ENCODE results near the gene KMT2B.

The KMT2B gene

DNA sequence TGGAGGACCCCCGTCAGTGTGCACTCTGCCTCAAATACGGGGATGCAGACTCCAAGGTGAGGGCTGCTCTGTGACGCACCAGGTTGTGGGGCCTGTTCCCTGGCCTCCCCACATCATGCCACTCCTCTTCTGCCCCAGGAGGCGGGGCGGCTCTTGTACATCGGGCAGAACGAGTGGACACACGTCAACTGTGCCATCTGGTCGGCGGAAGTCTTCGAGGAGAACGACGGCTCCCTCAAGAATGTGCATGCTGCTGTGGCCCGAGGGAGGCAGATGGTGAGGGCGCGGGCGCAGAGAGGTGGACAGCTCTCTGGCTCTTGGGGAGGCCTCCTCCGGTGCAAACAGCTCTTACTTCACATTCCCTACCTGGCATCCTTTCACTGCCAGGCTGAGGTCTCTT is 11.2 kb downstream of the KMT2B start:
- DNase-seq, result no peak

DNA sequence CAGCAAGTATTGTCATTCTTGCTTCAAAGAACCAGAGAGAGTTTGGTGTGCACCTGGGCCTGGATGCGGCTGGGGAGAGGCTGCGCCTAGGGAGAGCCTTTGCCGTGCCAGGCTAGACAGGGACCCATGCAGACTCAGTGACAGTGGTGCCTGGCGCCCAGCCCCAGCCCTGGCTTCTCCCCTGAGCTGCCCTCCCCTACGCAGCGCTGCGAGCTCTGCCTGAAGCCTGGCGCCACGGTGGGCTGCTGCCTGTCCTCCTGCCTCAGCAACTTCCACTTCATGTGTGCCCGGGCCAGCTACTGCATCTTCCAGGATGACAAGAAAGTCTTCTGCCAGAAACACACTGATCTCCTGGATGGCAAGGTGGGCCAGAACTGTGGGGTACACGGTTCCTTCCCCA is 12.0 kb downstream of the KMT2B start:
- no peak for DNase-seq

DNA sequence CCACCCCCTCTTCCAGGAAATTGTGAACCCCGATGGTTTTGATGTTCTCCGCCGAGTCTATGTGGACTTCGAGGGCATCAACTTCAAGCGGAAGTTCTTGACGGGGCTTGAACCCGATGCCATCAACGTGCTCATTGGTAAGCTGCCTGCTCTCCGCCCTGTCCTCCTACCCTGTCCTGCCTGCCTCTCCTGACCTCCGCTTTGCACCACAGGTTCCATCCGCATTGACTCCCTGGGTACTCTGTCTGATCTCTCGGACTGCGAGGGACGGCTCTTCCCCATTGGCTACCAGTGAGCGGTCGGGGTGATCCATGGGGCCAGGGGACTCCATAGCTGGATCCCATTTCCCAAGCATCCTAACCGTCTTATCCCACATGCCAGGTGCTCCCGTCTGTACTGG is 12.5 kb downstream of the KMT2B start:
- no peak for DNase-seq

DNA sequence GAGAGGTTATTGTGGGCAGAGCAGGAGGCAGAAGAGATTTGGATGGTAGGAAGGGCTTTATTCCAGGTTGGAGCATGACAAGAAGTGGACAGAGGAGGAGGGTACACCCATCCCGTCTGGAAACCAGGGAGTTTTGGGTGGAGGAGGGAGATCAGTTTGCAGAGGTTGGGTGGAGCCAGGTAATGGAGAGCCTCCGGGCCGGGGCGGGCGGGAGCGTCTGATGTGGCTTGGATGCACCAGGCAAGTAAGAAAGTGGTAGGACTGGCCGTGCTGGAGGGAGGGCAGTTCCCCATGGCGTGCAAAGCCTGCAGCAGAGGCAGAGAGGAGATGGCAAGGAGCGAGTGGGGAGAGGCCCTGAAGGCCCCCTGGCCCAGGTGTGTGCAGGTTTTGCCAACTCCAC is 13.6 kb downstream of the KMT2B start:
- DNase-seq, result no peak

DNA sequence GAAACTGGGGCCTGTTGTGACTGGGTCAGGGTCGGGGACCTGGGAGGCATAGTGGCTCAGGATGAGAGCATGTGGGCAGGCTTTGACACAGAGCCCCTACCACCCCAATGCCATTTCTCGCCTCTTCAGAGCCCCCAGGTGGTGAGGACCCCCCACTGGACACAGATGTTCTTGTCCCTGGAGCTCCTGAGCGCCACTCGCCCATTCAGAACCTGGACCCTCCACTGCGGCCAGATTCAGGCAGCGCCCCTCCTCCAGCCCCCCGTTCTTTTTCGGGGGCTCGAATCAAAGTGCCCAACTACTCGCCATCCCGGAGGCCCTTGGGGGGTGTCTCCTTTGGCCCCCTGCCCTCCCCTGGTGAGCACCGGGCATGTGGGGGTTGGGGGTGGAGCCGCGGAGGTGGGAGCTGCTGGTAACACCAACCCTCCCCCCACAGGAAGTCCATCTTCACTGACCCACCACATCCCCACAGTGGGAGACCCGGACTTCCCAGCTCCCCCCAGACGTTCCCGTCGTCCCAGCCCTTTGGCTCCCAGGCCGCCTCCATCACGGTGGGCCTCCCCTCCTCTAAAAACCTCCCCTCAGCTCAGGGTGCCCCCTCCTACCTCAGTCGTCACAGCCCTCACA is 14.1 kb downstream of the KMT2B start:
- no peak for DNase-seq

DNA sequence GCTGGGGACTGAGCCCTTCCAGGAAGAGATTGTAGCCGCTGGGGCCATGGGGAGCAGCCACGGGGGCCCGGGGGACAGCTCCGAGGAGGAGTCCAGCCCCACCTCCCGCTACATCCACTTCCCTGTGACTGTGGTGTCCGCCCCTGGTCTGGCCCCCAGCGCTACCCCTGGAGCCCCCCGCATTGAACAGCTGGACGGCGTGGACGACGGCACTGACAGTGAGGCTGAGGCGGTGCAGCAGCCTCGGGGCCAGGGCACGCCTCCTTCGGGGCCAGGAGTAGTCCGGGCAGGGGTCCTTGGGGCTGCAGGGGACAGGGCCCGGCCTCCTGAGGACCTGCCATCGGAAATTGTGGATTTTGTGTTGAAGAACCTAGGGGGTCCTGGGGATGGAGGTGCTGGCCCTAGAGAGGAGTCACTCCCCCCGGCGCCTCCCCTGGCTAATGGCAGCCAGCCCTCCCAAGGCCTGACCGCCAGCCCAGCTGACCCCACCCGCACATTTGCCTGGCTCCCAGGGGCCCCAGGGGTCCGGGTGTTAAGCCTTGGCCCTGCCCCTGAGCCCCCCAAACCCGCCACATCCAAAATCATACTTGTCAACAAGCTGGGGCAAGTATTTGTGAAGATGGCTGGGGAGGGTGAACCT is 14.9 kb downstream of the KMT2B start:
- no peak for DNase-seq

DNA sequence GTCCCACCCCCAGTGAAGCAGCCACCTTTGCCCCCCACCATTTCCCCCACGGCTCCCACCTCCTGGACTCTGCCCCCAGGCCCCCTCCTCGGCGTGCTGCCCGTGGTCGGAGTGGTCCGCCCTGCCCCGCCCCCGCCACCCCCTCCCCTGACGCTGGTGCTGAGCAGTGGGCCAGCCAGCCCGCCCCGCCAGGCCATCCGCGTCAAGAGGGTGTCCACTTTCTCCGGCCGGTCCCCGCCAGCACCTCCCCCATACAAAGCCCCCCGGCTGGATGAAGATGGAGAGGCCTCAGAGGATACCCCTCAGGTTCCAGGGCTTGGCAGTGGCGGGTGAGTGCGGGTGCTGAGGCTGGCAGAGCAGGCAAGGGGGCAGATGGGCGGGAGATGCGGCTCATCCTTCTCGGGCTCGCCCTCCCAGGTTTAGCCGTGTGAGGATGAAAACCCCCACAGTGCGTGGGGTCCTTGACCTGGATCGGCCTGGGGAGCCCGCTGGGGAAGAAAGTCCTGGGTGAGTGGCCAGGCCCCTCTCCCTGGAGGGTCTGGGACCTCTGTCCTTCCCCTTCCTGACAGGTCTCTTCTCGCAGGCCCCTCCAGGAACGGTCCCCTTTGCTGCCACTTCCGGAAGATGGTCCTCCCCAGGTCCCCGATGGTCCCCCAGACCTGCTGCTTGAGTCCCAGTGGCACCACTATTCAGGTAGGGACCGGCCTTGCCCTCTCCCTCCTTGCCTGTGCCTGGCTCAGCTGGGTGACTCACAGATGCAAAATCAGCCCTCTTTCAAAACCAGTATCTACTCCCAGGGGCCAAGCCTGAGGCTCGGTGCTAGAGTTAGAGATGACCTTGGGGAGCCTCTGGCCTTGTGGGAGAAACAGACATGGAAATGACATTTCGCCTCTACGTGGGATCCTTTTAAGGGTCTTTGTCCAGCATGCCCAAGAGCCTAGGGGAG is 15.7 kb downstream of the KMT2B start:
- no peak for DNase-seq

DNA sequence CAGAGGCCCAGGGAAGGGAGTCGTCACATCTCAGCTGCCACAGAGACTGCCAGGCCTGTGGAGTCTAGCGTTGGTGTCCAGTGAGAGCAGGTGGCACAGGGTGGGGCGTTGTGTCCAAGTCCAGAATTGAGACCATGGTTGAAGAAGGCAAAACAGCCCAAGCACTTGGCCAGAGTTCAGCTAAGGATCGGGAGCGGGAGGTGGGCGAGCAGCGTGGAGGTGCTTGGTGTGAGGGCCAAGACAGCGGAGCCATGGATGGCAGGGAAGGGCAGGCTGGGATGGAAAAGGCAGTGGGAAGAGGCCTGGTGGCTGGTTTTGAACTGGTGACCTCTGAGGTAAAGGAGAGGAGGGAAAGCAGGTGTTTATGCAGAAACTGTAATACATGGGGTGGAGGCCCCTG is 16.5 kb downstream of the KMT2B start:
- DNase-seq, result no peak

DNA sequence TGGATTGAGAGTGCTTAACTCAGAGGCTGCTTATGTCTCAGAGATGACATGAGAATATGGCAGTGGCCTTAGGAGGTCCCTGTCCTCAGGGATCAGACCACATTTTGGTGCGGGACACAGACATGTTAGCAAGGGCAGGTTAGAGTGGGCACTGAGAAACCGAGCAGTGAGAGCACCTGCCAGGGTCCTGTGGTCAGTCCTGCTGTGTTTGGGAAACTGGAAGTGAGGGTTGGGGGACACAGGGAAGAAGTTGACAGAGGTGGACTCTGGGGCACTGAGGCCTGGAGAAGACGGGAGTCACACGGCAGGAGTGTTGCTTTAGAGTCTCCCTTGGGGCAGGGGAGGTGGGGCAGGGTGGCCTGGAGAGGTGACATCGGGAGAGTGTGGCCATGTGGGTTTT is 17.1 kb downstream of the KMT2B start:
- DNase-seq, result no peak

DNA sequence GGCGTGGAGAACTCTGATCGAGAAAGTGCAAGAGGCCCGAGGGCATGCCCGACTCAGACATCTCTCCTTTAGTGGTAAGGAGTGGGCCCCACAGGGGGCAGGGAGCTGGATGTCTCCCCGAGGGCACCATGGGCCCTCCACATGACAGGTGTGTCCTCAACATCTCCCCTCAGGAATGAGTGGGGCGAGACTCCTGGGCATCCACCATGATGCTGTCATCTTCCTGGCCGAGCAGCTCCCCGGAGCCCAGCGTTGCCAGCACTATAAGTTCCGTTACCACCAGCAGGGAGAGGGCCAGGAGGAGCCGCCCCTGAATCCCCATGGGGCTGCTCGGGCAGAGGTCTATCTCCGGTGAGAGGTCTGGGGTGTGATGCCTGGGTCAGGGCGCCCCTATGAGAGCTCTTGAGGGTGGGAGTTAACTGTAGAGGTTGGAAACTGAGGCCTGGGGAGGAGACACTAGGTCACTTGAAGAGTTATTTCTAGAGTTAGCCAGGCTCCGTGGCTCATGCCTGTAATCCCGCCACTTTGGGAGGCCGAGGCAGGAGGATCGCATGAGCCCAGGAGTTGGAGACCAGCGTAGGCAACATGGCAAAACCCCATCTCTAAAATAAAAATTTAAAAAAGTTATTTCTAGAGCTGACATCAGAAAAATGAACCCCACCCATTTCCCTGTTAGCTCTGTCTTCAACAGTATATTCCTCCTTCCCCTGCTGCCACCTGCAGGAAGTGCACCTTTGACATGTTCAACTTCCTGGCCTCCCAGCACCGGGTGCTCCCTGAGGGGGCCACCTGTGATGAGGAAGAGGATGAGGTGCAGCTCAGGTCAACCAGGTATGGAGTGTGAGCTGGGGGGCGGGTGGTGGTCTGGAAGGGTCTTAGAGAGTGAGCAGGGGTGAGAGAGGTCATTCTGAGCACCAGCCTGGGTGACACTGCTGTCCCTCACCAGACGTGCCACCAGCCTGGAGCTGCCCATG is 19.4 kb downstream of the KMT2B start:
- DNase-seq, result no peak

DNA sequence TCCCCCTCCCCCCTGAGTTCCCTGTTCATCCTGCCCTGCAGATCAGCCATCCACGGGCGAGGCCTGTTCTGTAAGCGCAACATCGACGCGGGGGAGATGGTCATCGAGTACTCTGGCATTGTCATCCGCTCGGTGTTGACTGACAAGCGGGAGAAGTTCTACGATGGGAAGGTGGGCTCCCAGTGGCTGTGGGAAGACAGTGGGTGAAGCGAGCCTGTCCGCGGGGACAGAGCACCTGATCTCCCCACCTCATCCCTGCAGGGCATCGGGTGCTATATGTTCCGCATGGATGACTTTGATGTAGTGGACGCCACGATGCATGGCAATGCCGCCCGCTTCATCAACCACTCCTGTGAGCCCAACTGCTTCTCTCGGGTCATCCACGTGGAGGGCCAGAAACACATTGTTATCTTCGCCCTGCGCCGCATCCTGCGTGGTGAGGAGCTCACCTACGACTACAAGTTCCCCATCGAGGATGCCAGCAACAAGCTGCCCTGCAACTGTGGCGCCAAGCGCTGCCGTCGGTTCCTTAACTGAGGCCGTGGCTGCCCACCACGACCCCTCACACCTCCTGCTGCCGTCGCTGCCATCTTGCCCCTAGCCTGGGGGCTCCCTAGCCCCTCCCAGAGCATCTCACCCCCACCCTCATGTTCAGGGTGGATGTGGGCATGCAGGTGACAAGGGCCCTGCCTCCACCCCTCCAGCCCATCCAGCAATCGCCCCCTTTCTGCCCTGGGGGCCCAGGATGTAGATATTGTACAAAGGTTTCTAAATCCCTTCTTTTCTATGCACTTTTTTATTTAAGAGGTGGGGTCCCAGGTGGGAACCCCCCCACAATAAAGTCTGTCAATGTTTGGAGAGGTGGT is 20.5 kb downstream of the KMT2B start:
- DNase-seq, result no peak

DNA sequence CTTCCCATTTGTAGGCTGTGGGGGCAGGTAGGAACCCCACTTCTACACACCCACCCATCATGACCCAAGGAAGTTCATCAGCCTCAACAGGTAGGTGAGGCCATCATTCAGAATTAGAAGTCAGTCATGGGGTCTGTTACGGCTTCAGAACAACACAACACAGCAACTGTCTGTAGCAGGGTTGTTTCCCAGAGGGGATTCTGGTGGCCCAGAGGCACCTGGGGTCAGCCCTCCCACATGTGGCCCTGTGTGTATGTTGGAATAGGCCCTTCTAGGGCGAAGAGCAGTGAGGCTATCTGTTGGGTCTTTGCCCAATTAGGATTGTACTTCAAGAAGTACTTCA is 21.1 kb downstream of the KMT2B start:
- DNase-seq, result no peak

DNA sequence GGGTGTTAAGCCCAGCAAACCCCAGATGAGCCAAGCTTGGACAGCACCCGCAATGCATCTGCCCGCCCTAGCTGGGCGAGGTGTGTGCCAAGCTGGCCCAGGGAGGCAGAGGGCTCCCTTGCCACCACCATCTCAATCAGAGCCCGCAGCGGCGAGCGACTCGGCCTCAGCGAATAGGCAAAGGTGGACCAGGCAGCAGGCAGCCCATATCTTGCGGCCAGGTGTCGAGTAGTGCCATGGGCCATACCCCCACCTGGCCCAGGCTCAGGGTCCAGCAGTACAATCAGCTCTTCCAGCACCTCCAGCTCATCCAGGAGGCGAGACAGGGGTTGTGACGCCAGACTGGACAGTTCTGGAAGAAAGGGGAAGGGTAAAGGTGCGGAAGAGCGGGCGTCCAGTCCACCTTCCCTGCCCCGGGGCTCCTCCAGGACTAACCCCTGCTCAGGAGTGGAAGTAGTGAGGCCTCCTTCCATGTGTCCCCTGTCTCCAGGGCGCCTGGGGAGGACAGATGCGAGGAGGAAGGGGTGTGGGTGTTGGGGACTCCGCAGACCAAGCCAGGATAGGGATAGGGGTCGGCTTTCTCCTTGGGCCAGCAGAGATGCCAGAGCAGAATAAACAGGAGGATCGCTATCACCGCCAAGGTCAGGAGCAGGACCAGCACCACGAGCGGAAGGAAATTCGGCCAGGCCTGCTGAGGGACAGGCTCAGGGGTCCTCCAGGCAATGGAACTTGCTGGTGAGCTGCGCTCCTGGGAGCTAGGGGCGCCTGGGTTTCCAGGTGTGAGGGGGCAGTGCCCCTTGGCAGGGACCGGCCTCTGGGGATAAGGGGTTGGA is 21.7 kb downstream of the KMT2B start:
- DNase-seq, result no peak

DNA sequence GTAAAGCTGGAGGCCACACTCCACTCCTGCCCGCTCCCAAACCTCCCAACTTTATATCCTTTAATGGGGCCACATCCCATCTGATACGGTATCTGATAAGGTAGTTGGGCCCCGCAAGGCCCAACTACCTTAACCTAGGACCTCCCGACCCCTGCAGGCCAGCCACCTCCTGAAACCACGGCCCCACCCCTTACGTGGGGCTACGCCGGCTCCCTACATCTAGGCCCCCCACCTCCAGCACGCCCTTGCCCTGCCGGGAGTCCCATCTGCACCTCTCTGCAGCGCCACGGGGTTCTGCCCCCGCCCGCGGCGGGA is 22.3 kb downstream of the KMT2B start:
- DNase-seq, result no peak

DNA sequence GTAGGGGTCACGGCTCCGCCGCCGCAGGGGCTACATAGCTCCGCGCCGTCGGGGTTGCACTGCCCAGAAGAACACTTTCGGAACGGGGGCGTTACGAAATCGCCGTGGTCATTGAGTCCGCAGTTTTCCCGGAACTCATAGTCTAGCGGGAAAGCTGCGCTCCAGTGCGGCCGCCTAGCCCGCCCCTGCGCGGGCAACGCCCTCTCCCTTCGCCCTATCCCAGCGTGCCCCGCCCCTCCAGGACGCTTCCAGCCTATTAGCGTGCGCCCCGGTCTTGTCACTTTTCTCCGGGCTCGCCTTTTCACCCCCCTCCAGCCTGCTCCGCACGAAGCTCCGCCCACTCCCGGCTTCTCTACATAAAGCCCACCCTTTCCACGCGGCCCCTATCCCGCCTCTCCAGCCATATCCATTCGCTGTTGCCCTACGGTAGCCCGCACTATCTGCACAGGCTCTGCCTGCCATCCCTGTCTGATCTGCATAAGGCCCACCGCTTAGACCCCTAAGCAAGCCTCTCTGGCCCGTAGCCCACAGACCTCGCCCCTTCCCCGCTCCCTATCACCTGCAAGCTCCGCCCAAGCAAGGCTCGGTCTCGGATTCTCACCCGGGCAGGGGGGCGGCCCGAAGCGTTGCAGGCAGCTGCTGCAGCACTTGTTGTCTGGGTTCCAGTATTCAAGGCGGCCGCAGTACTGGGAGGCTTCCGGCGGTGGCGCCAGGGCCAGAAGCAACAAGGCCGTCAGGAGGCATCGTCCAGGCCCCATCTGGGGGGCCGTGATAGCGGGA is 22.8 kb downstream of the KMT2B start:
- DNase-seq, result peak; percentile 99

DNA sequence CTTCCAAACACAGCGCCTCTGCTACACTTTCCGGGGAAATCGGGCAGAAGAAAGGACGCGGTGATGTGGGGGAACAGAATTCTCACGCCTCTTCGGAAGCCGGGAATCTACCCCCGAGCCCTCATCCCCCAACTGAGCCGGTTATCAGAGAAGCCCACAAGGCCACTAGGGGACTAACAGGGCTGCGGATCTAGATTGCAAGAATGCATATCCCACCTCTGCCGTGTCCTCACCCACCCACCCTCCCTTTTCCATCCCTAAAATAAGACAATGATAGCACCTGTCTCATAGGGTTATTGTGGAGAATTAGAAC is 23.4 kb downstream of the KMT2B start:
- no peak for DNase-seq

DNA sequence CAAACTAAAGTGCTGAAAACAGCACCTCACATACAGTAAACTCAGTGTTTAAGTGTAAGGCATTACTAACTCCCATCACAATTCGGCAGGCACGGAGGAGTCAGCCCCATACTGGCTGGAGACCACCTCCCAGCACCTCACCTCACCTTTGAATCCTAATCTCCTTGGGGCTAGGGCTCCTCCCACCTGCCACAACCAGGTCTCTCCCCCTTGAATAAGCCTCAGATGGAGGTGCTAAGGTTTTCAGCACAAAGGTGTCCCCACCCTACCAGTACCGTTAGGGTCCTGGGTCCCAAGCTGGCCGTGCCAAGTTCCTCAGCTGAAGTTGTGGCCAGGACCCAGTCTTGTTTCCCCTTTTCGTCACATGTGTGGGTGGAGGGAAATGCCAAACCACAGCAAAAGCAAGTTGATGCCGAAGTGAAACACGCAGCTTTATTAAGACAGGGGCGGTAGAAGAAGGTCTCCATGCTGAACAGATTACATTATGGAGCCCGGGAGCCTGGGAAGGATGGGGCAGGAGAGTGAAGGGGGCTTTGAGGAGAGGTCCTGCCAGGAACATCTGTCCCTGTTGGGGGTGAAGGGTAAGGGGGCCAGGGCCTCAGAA is 24.4 kb downstream of the KMT2B start, which contains the start of gene IGFLR1:
IGFLR1 (minus strand) TSS at position 332 of the 604 bp plus-strand sequence. CDS start 1,272 bp downstream, outside the sequence.
- no peak for DNase-seq

DNA sequence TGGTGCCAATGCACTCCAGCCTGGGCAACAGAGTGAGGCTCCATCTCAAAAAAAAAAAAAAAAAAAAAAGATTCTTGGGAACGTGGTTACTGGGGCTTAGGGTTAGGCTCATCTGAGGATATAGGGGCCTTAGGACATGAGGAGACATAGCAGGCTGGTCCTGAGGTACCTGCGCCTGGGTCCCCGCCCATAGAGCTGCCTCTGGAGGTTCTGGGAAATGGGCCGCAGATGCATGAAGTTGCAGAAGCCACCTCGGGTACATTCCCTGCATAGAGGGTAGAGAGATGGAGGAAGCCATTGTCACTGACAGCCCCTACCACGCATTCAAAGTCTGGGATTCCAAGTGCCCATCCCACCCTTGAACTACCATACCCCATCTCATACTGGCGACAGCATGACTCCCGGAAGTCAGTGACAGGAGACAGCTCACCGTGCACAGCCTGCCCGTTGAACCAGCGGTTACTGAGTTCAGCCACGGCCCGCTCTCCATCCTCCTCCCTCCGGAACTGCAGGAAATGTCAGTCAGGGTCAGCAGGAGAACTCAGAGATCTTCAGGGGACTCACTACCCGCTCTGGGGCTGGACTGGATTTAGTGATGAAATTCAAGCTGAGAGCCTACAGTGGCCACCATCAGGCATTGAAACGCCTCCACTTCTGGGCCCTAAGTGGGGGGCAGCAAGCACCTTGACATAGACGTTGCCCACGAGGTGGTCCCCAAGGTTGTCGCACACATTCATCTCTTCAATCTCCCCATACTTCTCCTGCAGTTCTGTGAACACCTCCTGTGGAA is 26.0 kb downstream of the KMT2B start:
- DNase-seq, result no peak

Data from NCI-H146 (cell line).